ENCODE measurements around the gene PLEKHA1.

The PLEKHA1 gene

DNA sequence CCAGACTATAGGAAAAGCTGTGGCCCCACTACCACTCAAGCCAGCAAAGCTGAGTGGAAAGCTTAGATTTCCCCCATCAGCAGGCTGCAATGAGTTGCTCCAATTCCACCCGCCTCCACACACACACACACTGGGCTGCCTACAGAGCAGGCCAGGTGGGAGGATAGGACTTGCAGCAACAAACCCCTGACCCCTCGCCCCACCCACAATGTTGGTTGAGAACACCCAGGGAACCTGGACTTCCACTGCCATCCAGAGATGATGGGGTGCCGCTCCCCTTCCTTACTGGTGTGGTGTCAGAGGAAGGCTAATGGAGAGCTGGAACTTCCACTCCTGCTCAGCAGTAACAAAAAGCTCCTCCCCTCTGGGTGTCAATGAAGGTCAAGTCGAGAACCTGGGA lies 16.8 kb upstream of the PLEKHA1 start:
- FAIRE-seq: no peak
- DNase-seq (ENCODE audit: insufficient read length, low spot score): no peak
- no peak for TF ChIP-seq POLR2AphosphoS5 (IDR thresholded peaks at IDR 0.05; ENCODE audit: low read depth, low read length)
- no peak for TF ChIP-seq POU2F2 (IDR thresholded peaks at IDR 0.05; ENCODE audit: low read depth, low read length)
- TF ChIP-seq TAF1 (IDR thresholded peaks at IDR 0.05; ENCODE audit: low read depth, low read length): no peak
- no peak for TF ChIP-seq PAX5 (IDR thresholded peaks at IDR 0.05; ENCODE audit: insufficient read depth, low read length, severe bottlenecking)
- TF ChIP-seq SPI1 (IDR thresholded peaks at IDR 0.05; ENCODE audit: low read depth, low read length): no peak
- TF ChIP-seq POLR2A (IDR thresholded peaks at IDR 0.05; ENCODE audit: low read depth, low read length): no peak

DNA sequence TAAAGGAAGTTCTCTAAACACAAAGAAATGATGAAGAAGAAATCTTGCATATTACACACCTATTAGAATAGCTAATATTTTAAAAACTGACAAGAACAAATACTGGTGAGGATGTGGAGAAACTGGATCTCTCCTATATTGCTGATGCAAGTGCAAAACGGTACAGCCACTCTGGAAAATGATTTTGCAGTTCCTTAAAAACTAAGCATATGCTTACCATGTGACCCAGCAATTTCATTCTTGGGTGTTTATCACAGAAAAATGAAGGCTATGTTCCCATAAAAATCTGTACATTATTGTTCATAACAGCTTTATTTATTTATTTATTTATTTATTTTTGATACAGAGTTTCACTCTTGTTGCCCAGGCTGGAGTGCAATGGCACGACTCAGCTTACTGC lies 14.9 kb upstream of the PLEKHA1 start:
- TF ChIP-seq POU2F2 (IDR thresholded peaks at IDR 0.05; ENCODE audit: low read depth, low read length): no peak
- no peak for TF ChIP-seq POLR2AphosphoS5 (IDR thresholded peaks at IDR 0.05; ENCODE audit: low read depth, low read length)
- TF ChIP-seq TAF1 (IDR thresholded peaks at IDR 0.05; ENCODE audit: low read depth, low read length): no peak
- TF ChIP-seq PAX5 (IDR thresholded peaks at IDR 0.05; ENCODE audit: insufficient read depth, low read length, severe bottlenecking): no peak
- no peak for TF ChIP-seq SPI1 (IDR thresholded peaks at IDR 0.05; ENCODE audit: low read depth, low read length)
- no peak for TF ChIP-seq POLR2A (IDR thresholded peaks at IDR 0.05; ENCODE audit: low read depth, low read length)
- FAIRE-seq: no peak
- DNase-seq (ENCODE audit: insufficient read length, low spot score): no peak

DNA sequence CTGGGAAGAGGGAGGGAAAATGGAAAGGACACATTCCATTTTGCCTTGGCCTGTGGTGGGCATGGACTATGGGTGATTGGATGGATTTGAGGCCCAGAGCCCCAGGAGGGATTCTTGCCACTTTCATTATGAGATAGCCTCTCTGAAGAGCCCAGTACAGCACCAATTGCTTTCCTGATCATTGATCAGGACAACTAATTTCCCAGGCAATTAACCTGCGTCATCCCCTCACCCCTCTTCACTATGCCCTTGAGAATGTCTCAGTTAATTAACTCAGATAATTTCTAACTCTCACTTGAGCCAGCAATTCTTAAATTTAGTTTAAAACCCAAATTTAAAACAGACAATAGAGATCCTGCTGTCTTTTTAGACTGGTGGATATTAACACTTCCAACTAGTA lies 13.5 kb upstream of the PLEKHA1 start:
- no peak for TF ChIP-seq SPI1 (IDR thresholded peaks at IDR 0.05; ENCODE audit: low read depth, low read length)
- no peak for DNase-seq (ENCODE audit: insufficient read length, low spot score)
- FAIRE-seq: no peak

DNA sequence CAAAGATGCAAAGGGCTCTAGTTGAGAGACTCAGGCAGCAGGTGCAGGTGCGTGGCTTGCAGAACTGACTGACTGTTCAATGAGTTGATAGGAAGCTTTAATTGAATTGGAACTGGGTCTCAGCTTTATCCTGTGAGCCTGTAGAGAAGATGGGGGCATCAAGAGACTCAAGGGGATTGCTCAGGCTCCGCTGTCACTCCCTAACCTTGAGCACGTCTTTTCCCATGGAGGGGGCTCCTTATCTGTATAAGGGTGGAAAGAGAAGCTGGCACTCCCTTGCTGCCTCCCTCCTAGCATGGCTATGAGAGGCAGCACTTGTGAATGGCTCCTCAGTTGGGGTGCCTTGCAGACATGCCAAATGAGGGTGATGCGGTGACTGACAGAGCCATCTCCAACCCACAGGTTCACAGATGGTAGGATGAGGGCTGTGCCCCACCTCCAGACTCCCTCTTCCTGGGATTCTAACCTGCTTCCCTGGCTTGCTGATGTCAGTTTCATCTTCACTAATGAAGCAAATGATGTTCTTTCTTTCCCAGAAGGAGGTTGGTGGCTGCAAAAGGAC lies 12.4 kb upstream of the PLEKHA1 start:
- TF ChIP-seq POLR2A (IDR thresholded peaks at IDR 0.05; ENCODE audit: low read depth, low read length) (no peak), TAF1 (IDR thresholded peaks at IDR 0.05; ENCODE audit: low read depth, low read length) (no peak), PAX5 (IDR thresholded peaks at IDR 0.05; ENCODE audit: insufficient read depth, low read length, severe bottlenecking) (no peak), POU2F2 (IDR thresholded peaks at IDR 0.05; ENCODE audit: low read depth, low read length) (no peak), POLR2AphosphoS5 (IDR thresholded peaks at IDR 0.05; ENCODE audit: low read depth, low read length) (no peak), SPI1 (IDR thresholded peaks at IDR 0.05; ENCODE audit: low read depth, low read length) (no peak)
- DNase-seq (ENCODE audit: insufficient read length, low spot score): no peak
- no peak for FAIRE-seq

DNA sequence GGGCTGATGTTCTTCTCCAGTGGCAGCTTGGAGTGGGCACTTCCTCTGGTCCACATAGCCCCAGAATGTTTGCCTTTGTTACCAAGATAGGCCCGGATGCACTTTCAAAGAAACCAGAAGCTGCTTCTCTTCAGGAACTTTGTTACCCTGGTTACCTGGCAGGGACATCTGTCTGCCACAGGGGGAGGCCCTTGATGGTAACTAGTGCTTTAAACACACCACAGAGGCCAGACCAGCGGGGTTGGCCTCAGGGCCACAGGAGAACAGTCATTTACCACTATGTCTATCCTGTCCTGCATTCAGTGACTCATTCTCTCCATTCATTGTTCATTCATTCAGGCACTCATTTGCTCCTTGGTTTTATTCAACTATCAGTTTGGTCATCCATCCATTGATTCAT lies 11.9 kb upstream of the PLEKHA1 start:
- FAIRE-seq: no peak
- DNase-seq (ENCODE audit: insufficient read length, low spot score): no peak
- TF ChIP-seq SPI1 (IDR thresholded peaks at IDR 0.05; ENCODE audit: low read depth, low read length) (no peak), POU2F2 (IDR thresholded peaks at IDR 0.05; ENCODE audit: low read depth, low read length) (no peak), POLR2A (IDR thresholded peaks at IDR 0.05; ENCODE audit: low read depth, low read length) (no peak)

DNA sequence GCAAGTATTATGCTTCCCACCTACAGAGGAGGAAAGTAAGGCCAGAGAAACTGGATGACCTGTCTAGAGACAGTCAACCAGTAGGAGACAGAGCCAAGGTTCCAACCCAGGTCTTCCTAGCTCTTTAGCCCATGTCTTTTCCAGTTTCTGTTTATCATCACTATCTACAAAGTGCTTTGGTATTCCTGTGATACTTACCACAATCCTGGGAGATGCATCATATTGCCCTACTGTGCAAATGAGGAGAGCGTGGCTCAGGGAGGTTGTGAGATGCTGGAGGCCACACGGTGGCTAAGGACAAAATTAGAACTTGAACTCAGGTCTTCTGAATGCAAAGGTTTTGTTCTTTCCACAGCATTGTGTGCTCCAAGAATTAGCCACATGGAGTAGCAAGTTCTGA lies 11.2 kb upstream of the PLEKHA1 start:
- TF ChIP-seq TAF1 (IDR thresholded peaks at IDR 0.05; ENCODE audit: low read depth, low read length): no peak
- FAIRE-seq (no peak), DNase-seq (ENCODE audit: insufficient read length, low spot score) (no peak)

- TF ChIP-seq POU2F2 (IDR thresholded peaks at IDR 0.05; ENCODE audit: low read depth, low read length): no peak
- no peak for TF ChIP-seq POLR2AphosphoS5 (IDR thresholded peaks at IDR 0.05; ENCODE audit: low read depth, low read length)
- no peak for TF ChIP-seq PAX5 (IDR thresholded peaks at IDR 0.05; ENCODE audit: insufficient read depth, low read length, severe bottlenecking)
- no peak for TF ChIP-seq POLR2A (IDR thresholded peaks at IDR 0.05; ENCODE audit: low read depth, low read length)
- no peak for TF ChIP-seq TAF1 (IDR thresholded peaks at IDR 0.05; ENCODE audit: low read depth, low read length)
- no peak for TF ChIP-seq SPI1 (IDR thresholded peaks at IDR 0.05; ENCODE audit: low read depth, low read length)
- FAIRE-seq (no peak), DNase-seq (ENCODE audit: insufficient read length, low spot score) (no peak)
Observed at GRCh38 chr10:122363722-122364463, 10.6 kb upstream of the PLEKHA1 start.

DNA sequence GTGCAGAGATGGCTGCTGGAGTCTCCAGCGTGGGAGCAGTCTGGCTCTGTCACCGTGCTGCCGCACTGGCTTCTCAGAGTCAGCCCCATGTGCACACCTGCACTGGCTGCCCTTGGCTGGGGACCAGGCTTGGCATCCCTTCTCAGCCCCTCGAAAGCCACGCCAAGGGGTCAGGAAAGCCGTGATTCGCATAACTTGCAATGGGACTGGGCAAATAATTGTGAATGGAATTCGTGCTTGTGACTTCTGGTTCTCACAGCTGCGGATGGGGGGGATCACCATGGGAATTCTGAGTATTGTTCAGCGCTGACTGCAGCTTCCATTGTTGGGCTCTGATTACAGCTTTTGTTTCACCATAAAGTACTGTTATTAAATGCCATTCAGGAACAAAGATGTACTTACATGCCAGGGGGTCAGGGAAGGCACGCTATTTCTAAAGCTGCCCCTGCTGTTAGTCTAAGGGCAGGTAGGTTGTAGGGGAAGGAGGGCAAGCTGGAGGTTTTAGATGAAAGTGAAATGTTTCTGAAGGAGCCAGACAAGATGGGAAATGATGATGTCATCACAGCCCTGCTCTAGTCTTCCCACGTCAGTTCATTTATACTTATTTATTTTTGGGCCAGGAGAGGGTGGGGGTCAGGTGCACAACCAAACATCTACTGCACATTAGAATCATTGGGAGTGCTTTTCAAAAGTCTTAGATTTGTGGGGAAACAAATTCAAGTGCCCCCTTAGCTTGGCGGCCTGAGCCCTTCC lies 5.8 kb upstream of the PLEKHA1 start:
- FAIRE-seq (no peak), DNase-seq (ENCODE audit: insufficient read length, low spot score) (no peak)
- no peak for TF ChIP-seq SPI1 (IDR thresholded peaks at IDR 0.05; ENCODE audit: low read depth, low read length)
- no peak for TF ChIP-seq PAX5 (IDR thresholded peaks at IDR 0.05; ENCODE audit: insufficient read depth, low read length, severe bottlenecking)
- no peak for TF ChIP-seq POU2F2 (IDR thresholded peaks at IDR 0.05; ENCODE audit: low read depth, low read length)
- TF ChIP-seq POLR2A (IDR thresholded peaks at IDR 0.05; ENCODE audit: low read depth, low read length): no peak

DNA sequence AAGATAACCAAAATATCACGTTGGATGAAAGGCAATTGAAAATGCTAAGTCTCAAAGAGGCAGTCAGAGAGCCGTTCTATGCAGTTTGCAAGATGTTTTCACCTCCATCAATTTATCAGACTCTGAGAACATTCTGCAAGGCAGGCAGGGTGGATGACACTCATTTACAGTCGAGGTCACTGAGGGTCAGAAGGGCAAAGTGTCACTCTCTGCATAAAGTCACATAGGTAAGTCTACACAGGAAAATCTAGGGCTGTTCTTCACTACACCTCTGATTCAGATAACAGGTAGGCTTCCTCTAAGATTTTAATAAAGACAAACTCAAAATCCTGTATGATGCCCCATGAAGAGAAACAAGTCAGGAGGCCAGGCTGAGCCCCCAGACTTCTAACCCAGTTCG lies 1.4 kb upstream of the PLEKHA1 start:
- DNase-seq (ENCODE audit: insufficient read length, low spot score) (no peak), FAIRE-seq (no peak)
- no peak for TF ChIP-seq POLR2A (IDR thresholded peaks at IDR 0.05; ENCODE audit: low read depth, low read length)
- TF ChIP-seq SPI1 (IDR thresholded peaks at IDR 0.05; ENCODE audit: low read depth, low read length): no peak
- TF ChIP-seq PAX5 (IDR thresholded peaks at IDR 0.05; ENCODE audit: insufficient read depth, low read length, severe bottlenecking): no peak
- no peak for TF ChIP-seq TAF1 (IDR thresholded peaks at IDR 0.05; ENCODE audit: low read depth, low read length)
- TF ChIP-seq POLR2AphosphoS5 (IDR thresholded peaks at IDR 0.05; ENCODE audit: low read depth, low read length): no peak
- TF ChIP-seq POU2F2 (IDR thresholded peaks at IDR 0.05; ENCODE audit: low read depth, low read length): no peak

- TF ChIP-seq POLR2AphosphoS5 (IDR thresholded peaks at IDR 0.05; ENCODE audit: low read depth, low read length) (no peak), PAX5 (IDR thresholded peaks at IDR 0.05; ENCODE audit: insufficient read depth, low read length, severe bottlenecking) (no peak), SPI1 (IDR thresholded peaks at IDR 0.05; ENCODE audit: low read depth, low read length) (no peak), POLR2A (IDR thresholded peaks at IDR 0.05; ENCODE audit: low read depth, low read length) (no peak), TAF1 (IDR thresholded peaks at IDR 0.05; ENCODE audit: low read depth, low read length) (no peak), POU2F2 (IDR thresholded peaks at IDR 0.05; ENCODE audit: low read depth, low read length) (no peak)
- no peak for DNase-seq (ENCODE audit: insufficient read length, low spot score)
- FAIRE-seq: no peak
Observed at GRCh38 chr10:122373721-122374120, 787 bp upstream of the PLEKHA1 start.

Data from GM12891 (cell line).